Measurements from ENCODE around the gene EVC.

DNA sequence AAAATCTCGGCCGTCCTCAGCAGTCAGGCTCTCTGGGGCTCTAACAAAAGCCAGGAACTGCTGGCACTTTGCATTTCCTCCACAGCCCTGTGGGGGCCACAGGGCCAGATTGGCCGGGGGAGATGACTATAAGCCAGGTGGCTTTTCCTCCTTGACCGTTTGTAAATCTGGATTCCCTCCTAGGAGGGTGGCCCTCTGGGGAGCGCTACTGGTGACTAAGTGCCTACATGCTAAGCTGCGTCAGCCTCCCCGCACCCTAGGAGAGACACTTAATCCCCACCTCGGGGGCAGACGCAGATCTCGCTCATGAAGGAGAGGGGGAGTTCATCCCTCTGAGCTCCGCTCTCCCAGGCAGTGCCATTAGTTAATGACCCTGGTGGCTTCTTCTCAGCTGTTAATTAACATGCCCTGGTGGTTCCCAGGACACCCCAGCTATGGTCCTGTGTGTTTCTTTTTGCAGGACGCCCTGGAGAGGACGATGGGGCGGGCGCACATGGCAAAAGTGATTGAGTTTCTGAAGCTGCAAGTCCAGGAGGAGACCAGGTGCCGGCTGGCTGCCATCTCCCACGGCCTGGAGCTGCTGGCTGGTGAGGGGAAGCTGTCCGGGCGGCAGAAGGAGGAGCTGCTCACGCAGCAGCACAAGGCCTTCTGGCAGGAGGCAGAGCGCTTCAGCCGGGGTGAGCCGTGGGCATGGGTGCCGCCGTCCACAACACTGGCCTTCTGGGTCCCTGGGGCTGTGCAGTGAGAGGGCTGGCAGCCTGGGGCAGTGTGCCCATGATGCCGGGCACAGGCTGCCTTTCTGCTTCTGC lies 41.6 kb downstream of the EVC start:
- TF ChIP-seq ARNT (IDR thresholded peaks at IDR 0.05) (no peak), HDGF (IDR thresholded peaks at IDR 0.05; ENCODE audit: borderline replicate concordance) (no peak)
